ENCODE data around the gene CDCP2.

CDCP2 gene

GRCh38 chr1:54152696-54153095 is at the start of gene CDCP2:
Gene CDCP2, minus strand, starts transcription at chr1:54153000. Its CDS starts 78 bp downstream, at chr1:54152922.
- no peak for DNase-seq

GRCh38 chr1:54200519-54200997 is 47.8 kb upstream of the CDCP2 start:
- no peak for DNase-seq

GRCh38 chr1:54199765-54200518 is 47.1 kb upstream of the CDCP2 start, which contains the start of the genes CYB5RL and MRPL37:
Gene CYB5RL, minus strand, starts transcription at chr1:54200030. Its CDS starts 4,414 bp downstream, at chr1:54195616.
Gene MRPL37, plus strand, starts transcription at chr1:54200167. Its CDS starts 77 bp downstream, at chr1:54200244.
- DNase-seq: peak; percentile 95

- DNase-seq: no peak
Observed at GRCh38 chr1:54199151-54199764, 46.5 kb upstream of the CDCP2 start.

GRCh38 chr1:54193453-54193852 is 40.7 kb upstream of the CDCP2 start:
- DNase-seq: no peak

GRCh38 chr1:54191525-54191924 is 38.7 kb upstream of the CDCP2 start:
- no peak for DNase-seq

GRCh38 chr1:54190526-54190925 is 37.7 kb upstream of the CDCP2 start:
- no peak for DNase-seq

- DNase-seq: no peak
Observed at GRCh38 chr1:54188291-54188690, 35.5 kb upstream of the CDCP2 start.

GRCh38 chr1:54186056-54186455 is 33.3 kb upstream of the CDCP2 start:
- no peak for DNase-seq

GRCh38 chr1:54180701-54181360 is 28.0 kb upstream of the CDCP2 start:
- DNase-seq: no peak

- DNase-seq: no peak
Observed at GRCh38 chr1:54178296-54179070, 25.7 kb upstream of the CDCP2 start.

- no peak for DNase-seq
Observed at GRCh38 chr1:54177726-54178125, 24.9 kb upstream of the CDCP2 start.

GRCh38 chr1:54176621-54177327 is 24.0 kb upstream of the CDCP2 start:
- no peak for DNase-seq

- DNase-seq: no peak
Observed at GRCh38 chr1:54174106-54174505, 21.3 kb upstream of the CDCP2 start.

GRCh38 chr1:54173681-54174080 is 20.9 kb upstream of the CDCP2 start:
- no peak for DNase-seq

GRCh38 chr1:54172614-54173599 is 20.1 kb upstream of the CDCP2 start:
- no peak for DNase-seq

- DNase-seq: no peak
Observed at GRCh38 chr1:54171606-54172005, 18.8 kb upstream of the CDCP2 start.

- DNase-seq: no peak
Observed at GRCh38 chr1:54171016-54171415, 18.2 kb upstream of the CDCP2 start.

- no peak for DNase-seq
Observed at GRCh38 chr1:54169068-54169467, 16.3 kb upstream of the CDCP2 start.

GRCh38 chr1:54168206-54168965 is 15.6 kb upstream of the CDCP2 start:
- no peak for DNase-seq

Measured in NCI-H187 treated with DMSO at 0.1 percent for 48 hours (cell line).